ENCODE data around the gene VPS13D. TPM values are rescaled to one million over a fixed set of nuclear protein-coding genes. Genes with fewer than 3 reads are reported as not detected.
A peak's percentile ranks its signal among the peaks of the same experiment; 100 is the strongest.

The VPS13D gene
- polyA plus RNA-seq, 1 experiment: 22.3 TPM

DNA sequence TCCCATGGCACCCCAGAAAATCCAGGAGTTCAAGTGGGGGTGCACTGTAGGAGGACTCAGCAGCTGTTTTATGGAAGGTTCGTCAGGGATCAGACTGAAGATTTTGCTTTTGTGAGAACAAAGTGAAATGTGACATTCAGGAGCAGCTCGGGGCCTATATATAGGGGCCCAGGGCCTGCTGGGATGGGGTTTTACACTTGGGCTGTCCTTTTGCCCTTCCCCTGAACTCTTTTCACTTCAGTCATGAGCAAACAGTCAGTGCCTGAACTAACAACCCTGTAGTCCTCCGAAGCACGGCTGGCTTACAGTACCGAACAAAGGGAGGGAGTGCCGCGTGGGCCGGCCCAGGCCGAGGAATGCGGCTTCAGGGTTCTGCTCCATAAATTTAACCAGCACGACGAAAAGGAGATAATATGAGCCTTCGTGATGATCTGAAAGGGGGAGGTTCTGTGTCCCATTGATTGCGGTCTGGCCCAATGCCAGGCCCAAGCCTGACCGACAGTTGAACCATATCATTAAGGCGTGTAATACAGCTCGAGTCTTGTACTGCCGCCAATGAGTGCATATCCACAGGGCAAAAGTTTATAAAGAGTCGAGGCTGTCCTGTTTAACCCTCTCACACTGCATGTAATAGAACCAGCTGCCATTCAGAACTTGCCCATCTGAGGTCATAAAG, 248.2 kb downstream of the VPS13D start:
- POLR2A ChIA-PET: interaction anchor here (0.6 to 1.1 kb wide), 3 partner anchors 70 to 140 kb away, joined by 3 to 11 read pairs (median 3); partner anchors contain the start of gene DHRS3
- Histone ChIP-seq H3K4me3 (ENCODE audit: low read depth, low read length) (no peak overlapping the region), H3K36me3 (ENCODE audit: control insufficient read depth, insufficient read depth, low read length) (no peaks in the 10 kb centered on the region), H3K27me3 (ENCODE audit: control insufficient read depth, insufficient read depth, low read length) (no peaks in the 10 kb centered on the region)
- peak; percentile 99 for DNase-seq (ENCODE audit: low read depth)
- CTCF ChIA-PET: interaction anchor here (0.8 to 2.0 kb wide), 6 partner anchors 8 to 141 kb away, joined by 3 to 12 read pairs (median 4); no protein-coding TSS in a partner anchor
- TF ChIP-seq, protein P1, sequence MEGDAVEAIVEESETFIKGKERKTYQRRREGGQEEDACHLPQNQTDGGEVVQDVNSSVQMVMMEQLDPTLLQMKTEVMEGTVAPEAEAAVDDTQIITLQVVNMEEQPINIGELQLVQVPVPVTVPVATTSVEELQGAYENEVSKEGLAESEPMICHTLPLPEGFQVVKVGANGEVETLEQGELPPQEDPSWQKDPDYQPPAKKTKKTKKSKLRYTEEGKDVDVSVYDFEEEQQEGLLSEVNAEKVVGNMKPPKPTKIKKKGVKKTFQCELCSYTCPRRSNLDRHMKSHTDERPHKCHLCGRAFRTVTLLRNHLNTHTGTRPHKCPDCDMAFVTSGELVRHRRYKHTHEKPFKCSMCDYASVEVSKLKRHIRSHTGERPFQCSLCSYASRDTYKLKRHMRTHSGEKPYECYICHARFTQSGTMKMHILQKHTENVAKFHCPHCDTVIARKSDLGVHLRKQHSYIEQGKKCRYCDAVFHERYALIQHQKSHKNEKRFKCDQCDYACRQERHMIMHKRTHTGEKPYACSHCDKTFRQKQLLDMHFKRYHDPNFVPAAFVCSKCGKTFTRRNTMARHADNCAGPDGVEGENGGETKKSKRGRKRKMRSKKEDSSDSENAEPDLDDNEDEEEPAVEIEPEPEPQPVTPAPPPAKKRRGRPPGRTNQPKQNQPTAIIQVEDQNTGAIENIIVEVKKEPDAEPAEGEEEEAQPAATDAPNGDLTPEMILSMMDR (IDR thresholded peaks at IDR 0.05; ENCODE audit: insufficient read depth, low read depth, low read length): no peak

DNA sequence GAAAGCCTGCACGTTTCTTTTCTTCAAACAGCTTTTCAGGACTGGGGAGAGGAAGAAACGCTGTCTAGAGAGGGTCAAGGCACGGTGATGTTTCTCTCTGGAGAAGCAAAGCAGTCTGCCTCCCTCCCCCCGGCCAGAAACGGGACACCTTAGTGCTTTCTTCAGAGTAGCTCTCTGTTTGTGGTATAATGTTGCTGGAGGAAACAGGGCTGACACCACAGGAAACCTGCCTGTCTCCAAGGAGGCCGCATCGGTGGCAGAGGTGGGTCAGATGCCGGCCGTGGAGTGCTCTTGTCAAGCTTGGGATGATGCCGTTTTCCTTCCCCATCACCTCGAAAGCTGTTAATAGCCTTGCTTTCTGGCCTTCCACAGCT, 248.8 kb downstream of the VPS13D start:
- DNase-seq (ENCODE audit: low read depth): no peak
- ChIA-PET CTCF (interaction anchor here (0.8 to 2.0 kb wide), 5 partner anchors 13 to 141 kb away, joined by 3 to 12 read pairs (median 3); no protein-coding TSS in a partner anchor), POLR2A (interaction anchor here (0.9 kb wide), 1 partner anchor 139 kb away, joined by 11 read pairs; the partner anchor contains the start of gene DHRS3)
- TF ChIP-seq, protein P1 (IDR thresholded peaks at IDR 0.05; ENCODE audit: insufficient read depth, low read depth, low read length): no peak
- Histone ChIP-seq H3K4me3 (ENCODE audit: low read depth, low read length) (no peak overlapping the region), H3K27me3 (ENCODE audit: control insufficient read depth, insufficient read depth, low read length) (no peaks in the 10 kb centered on the region), H3K36me3 (ENCODE audit: control insufficient read depth, insufficient read depth, low read length) (no peaks in the 10 kb centered on the region)

DNA sequence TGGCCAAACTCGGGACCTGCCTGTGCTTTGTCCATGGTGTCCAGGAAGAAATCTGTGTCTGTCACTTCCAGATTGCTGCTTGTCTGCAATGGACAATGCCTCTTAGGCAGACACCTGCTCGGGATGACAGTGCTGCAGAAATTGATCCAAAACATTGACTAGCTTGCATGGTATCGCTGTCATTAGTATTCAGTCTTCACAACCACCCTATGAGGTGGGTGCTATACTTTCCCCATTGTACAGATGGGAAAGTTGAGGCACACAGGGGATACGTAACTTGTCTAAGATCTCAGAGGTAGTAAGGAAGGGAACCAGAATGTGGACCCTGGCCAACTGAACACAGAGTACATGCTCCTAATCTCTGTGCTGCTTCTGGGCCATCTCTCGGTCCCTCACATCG, 249.5 kb downstream of the VPS13D start:
- Histone ChIP-seq H3K4me3 (ENCODE audit: low read depth, low read length) (no peak overlapping the region), H3K27me3 (ENCODE audit: control insufficient read depth, insufficient read depth, low read length) (no peaks in the 10 kb centered on the region), H3K36me3 (ENCODE audit: control insufficient read depth, insufficient read depth, low read length) (no peaks in the 10 kb centered on the region)
- POLR2A ChIA-PET: no interaction called here
- no peak for DNase-seq (ENCODE audit: low read depth)
- CTCF ChIA-PET: interaction anchor here (1.2 kb wide), 1 partner anchor 38 kb away, joined by 3 read pairs; no protein-coding TSS in a partner anchor
- TF ChIP-seq, protein P1 (IDR thresholded peaks at IDR 0.05; ENCODE audit: insufficient read depth, low read depth, low read length): no peak

DNA sequence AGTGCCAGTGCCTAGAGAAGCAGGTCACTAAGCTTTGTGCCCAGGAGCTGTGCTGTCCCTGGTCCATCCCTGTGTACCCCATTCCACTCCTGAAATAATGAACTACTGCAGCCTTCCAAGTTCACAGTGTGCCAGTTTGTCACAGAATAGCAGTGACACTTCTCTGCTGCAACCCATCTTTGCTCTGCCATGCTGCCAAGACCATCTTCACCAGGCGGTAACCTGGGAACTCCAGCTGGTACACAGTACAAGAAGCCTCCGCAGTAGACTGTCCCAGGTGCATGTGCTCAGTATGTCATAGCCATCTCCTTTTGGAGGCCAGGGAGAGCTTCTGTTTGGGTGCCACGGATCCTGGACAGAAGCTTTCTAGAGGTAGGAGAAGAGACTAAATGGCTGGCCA, 250.2 kb downstream of the VPS13D start:
- Histone ChIP-seq H3K27me3 (ENCODE audit: control insufficient read depth, insufficient read depth, low read length) (no peaks in the 10 kb centered on the region), H3K4me3 (ENCODE audit: low read depth, low read length) (no peak overlapping the region), H3K36me3 (ENCODE audit: control insufficient read depth, insufficient read depth, low read length) (no peaks in the 10 kb centered on the region)
- TF ChIP-seq, protein P1 (IDR thresholded peaks at IDR 0.05; ENCODE audit: insufficient read depth, low read depth, low read length): no peak
- CTCF ChIA-PET: interaction anchor here (1.0 to 1.3 kb wide), 4 partner anchors 39 to 140 kb away, joined by 3 to 6 read pairs (median 3); no protein-coding TSS in a partner anchor
- DNase-seq (ENCODE audit: low read depth): no peak
- POLR2A ChIA-PET: no interaction called here

DNA sequence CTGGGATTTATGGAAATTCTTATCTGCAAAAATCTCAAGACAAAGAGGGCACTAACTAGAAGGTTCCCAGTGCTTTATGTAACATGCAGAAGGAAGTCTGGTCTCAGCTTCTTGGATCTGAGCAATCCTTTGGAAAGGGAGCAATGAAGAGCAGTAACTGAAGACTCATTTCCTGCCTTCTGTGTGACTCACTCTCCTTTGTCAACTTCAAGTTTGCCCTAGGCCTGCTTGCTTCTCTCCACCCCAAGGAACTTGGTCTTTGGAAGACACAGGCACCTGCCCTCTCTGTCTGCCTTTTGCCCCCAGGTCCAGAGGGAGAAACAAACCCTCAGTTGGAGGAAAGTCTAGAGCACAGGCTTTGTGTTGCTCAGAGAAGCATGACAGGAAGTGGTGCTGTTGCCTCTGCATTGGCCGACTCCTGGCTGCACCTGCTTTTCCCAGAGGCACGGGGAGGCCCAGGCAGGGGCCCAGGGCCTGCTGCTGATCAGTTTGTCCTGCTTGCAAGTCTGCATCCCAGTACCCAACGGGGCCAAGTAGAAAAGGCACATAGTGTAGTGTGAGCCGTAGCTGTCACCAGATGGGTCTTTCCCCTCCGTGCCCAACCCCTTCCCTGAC, 251.0 kb downstream of the VPS13D start:
- POLR2A ChIA-PET: no interaction called here
- TF ChIP-seq, protein P1 (IDR thresholded peaks at IDR 0.05; ENCODE audit: insufficient read depth, low read depth, low read length): no peak
- Histone ChIP-seq H3K36me3 (ENCODE audit: control insufficient read depth, insufficient read depth, low read length) (no peaks in the 10 kb centered on the region), H3K4me3 (ENCODE audit: low read depth, low read length) (no peak overlapping the region), H3K27me3 (ENCODE audit: control insufficient read depth, insufficient read depth, low read length) (no peaks in the 10 kb centered on the region)
- DNase-seq (ENCODE audit: low read depth): peak; percentile 89
- CTCF ChIA-PET: interaction anchor here (1.0 to 1.3 kb wide), 3 partner anchors 120 to 140 kb away, joined by 3 to 6 read pairs (median 3); no protein-coding TSS in a partner anchor
